ENCODE data around the gene SORD.

SORD gene

DNA sequence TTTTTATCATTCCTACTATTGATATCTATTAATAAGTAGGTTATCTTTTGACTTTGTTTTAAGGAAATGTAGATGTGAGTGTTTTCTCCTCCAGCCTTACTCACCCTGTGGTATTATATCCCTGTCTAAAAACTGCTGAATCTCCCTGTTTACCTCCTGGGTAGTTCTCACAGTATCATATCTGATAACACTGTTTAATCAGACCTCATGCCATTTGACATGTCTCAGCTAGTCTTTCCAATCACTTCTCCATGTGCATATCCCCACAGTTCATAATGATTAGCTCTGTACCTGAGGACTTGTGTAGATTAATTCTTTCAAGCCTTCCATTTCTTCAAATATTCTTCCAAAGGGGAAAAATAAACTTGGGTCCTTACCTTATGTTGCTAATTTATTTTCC lies 60.2 kb downstream of the SORD start:
- H3K4me3 ChIP-seq (ENCODE audit: low read depth, low read length): no peak overlapping the region
- TF ChIP-seq, protein P1, sequence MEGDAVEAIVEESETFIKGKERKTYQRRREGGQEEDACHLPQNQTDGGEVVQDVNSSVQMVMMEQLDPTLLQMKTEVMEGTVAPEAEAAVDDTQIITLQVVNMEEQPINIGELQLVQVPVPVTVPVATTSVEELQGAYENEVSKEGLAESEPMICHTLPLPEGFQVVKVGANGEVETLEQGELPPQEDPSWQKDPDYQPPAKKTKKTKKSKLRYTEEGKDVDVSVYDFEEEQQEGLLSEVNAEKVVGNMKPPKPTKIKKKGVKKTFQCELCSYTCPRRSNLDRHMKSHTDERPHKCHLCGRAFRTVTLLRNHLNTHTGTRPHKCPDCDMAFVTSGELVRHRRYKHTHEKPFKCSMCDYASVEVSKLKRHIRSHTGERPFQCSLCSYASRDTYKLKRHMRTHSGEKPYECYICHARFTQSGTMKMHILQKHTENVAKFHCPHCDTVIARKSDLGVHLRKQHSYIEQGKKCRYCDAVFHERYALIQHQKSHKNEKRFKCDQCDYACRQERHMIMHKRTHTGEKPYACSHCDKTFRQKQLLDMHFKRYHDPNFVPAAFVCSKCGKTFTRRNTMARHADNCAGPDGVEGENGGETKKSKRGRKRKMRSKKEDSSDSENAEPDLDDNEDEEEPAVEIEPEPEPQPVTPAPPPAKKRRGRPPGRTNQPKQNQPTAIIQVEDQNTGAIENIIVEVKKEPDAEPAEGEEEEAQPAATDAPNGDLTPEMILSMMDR (IDR thresholded peaks at IDR 0.05; ENCODE audit: low read depth, low read length): no peak

DNA sequence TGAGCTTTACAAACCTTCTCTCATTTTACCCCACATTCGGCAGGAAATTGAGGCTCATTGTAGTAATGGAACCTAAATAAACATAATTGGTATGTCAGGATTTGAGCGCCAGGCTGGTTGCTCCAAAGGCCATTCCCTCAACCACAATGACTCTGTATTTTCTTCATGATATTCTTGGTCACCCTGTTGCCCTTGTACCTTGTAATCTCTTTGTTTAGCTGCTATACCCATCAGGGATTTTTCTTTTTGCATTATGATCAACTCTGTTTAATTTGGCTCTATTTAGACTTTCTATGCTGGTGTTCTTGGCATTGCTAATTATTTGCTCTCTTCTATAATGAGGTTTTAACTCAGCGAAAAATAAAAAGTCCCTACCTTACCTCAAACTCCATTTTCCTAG lies 61.2 kb downstream of the SORD start:
- TF ChIP-seq, protein P1 (IDR thresholded peaks at IDR 0.05; ENCODE audit: low read depth, low read length): no peak
- no peak overlapping the region for H3K4me3 ChIP-seq (ENCODE audit: low read depth, low read length)

DNA sequence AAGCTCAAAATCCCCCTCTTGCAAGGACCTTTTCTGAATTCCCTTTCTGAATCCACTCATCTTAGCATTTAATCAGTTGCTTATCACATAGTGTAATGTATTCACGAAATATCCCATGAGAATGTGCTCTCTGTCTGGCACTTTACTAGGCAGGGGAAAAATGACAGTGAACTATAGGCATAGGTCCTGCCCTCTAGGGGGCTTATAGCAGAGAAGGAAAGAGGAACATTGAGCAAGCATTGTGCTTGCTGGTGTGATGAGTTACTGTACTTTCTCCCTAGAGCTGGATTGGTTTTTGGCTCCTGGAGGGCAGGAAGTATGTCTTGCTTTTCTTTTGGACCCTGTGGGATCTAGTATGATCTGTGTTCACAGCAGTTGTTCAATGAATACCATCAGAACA lies 64.5 kb downstream of the SORD start:
- H3K4me3 ChIP-seq (ENCODE audit: low read depth, low read length): no peak overlapping the region
- TF ChIP-seq, protein P1 (IDR thresholded peaks at IDR 0.05; ENCODE audit: low read depth, low read length): no peak

DNA sequence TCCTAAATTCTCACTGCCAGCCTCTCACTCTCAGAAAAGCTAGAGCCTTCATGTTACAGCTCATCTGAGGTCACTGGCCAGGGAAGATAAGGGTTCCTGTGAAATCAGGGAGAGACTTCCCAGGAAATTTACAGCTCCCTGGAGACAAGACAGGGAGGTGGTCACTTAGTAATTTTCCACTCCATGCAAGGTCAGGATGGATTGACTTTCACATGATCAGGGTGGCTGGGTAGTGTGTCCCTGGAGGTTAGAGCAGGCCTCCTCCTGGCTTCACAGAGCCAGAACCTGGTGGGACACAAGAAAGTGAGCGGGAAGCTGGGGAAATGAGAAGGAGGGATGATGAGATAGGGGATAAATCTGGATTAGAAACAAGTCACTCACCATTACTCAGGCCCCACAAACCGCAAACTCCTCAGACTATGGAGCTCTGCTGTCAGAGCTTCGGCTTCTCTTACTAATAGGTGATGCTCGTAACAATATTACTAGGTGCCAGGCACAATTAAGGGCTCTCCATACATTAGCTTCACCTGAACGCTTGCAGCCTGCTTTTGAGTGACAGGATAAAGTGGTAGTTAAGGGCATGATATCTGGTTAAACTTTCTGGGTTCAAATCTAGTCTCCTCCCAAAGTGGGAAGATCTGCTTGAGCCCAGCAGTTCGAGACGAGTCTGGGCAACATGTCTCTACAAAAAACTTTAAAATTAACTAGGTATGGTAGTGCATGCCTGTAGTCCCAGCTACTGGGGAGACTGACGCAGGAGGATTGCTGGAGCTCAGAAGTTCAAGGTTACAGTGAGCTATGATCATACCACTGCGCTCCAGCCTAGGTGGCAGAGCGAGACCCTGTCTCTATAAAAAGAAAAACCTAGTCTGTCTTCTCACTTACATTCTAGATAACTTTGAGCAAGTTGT lies 66.1 kb downstream of the SORD start:
- TF ChIP-seq, protein P1 (IDR thresholded peaks at IDR 0.05; ENCODE audit: low read depth, low read length): no peak
- no peak overlapping the region for H3K4me3 ChIP-seq (ENCODE audit: low read depth, low read length)

DNA sequence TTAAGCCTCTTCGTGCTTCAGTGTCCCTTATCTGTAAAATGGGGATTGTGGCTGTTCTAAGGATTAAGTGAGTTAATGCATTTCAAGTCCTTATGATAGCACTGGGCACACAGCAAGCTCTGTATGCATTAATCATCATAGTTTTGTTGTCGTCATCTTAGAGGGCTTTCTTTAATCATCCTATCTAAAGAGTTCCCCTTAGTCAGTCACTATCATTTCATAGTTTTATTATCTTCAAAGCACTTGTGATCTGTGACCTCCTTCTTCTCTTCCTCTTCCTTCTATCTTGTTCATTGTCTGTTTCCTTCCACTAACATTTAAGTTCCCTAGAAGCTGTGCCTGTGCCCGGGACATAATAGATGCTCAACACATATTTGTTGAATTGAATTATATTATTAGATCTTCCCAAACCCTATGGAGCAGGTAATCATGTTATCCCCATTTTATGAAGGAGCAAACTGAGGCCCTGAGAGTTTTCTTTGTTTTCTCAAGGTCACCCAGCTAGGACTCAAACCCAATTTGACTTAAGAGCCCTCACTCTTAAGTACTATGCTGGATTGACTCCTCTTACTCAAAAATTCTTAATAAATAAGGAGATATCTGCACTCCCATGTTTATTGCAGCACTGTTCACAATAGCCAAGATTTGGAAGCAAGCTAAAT lies 66.8 kb downstream of the SORD start:
- H3K4me3 ChIP-seq (ENCODE audit: low read depth, low read length): no peak overlapping the region
- TF ChIP-seq, protein P1 (IDR thresholded peaks at IDR 0.05; ENCODE audit: low read depth, low read length): no peak

DNA sequence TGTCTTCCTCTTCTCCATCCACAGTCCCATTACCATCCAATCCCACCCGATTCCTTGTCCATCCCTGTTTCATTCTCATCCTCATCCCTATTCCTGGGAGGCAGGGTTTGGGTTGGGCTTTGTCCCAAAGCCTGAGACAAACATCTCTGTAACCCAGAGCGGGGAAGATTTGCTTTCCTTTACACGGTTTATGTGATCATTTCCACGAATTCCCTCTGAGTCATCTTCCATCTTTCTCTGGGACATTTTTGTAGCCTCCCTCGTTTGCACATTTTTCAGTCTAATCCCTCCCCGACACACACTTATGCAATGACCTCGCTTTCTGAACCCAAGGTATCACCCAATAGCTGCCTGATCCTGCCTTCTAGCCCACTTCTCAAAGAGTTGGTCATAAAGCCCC lies 68.2 kb downstream of the SORD start:
- H3K4me3 ChIP-seq (ENCODE audit: low read depth, low read length): peak overlapping the region; percentile 22
- TF ChIP-seq, protein P1 (IDR thresholded peaks at IDR 0.05; ENCODE audit: low read depth, low read length): no peak

DNA sequence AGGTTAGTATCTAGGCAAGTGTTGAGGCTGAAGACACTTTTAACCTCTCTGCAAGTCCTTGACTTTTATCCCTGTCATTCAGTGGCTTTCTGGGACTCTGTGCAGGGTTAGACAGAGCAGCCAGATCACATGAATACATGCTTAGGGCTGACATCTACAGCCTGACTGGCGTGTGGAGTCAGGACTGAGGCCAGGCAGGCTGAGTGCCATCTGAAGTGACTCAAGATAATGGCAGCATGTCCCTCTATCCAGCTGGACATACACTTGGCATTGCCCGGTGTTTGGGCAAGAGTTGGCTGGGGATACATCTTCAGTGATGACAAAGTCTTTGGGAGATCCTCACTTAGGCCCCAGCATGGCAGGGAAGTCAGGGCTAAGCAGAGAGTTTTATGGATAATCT lies 68.6 kb downstream of the SORD start:
- no peak overlapping the region for H3K4me3 ChIP-seq (ENCODE audit: low read depth, low read length)
- TF ChIP-seq, protein P1 (IDR thresholded peaks at IDR 0.05; ENCODE audit: low read depth, low read length): no peak
